Measurements from ENCODE around the gene COX19. TPM values are rescaled to one million over a fixed set of nuclear protein-coding genes. Genes with fewer than 3 reads are reported as not detected.
A peak's percentile ranks its signal among the peaks of the same experiment; 100 is the strongest.

The COX19 gene
- total RNA-seq, 1 donor from 2014 or later, result 12.9 TPM

DNA sequence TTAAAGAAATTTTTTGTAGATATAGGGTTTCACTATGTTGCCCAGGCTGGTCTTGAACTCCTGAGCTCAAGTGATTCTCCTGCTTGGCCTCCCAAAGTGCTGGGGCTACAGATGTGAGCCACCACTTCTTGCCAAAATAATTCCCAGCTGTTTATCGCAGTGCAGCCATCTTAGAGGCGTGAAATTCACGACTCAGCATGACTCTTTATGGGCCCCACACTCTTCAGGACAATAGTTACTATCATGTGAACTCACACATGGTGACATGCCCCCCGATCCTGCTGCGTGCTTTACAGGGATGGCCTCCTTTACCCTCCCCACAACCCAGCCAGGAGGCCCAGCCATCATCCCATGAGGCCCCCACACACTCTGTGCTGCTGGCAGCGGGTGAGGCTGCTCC, 4.6 kb downstream of the COX19 start:
- peaks cover 76% of the 10 kb centered on the region for H3K36me3 ChIP-seq

DNA sequence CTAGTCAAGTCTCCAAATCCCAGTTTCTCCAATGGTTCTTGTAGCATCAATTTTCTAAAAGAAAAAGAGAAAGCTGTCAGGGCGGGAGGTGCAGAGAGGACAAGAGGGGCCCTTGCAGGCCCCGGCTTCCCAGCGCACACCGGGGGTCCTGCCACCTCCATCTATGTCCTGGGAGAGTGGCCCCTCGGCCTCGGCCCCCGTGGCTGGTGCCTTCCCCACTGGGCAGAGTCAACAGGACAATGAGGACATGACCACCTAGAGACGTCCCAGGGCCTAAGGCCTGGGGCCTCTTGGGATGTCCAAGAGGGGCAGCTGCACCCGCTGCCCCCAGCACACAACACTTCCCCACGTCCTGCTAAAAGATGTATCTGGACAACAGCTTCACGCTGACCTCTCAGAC, 5.9 kb downstream of the COX19 start:
- TF ChIP-seq, protein P1, sequence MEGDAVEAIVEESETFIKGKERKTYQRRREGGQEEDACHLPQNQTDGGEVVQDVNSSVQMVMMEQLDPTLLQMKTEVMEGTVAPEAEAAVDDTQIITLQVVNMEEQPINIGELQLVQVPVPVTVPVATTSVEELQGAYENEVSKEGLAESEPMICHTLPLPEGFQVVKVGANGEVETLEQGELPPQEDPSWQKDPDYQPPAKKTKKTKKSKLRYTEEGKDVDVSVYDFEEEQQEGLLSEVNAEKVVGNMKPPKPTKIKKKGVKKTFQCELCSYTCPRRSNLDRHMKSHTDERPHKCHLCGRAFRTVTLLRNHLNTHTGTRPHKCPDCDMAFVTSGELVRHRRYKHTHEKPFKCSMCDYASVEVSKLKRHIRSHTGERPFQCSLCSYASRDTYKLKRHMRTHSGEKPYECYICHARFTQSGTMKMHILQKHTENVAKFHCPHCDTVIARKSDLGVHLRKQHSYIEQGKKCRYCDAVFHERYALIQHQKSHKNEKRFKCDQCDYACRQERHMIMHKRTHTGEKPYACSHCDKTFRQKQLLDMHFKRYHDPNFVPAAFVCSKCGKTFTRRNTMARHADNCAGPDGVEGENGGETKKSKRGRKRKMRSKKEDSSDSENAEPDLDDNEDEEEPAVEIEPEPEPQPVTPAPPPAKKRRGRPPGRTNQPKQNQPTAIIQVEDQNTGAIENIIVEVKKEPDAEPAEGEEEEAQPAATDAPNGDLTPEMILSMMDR (IDR thresholded peaks at IDR 0.05), result no peak
- Histone ChIP-seq H3K27ac (no peak overlapping the region), H3K9me3 (no peaks in the 10 kb centered on the region), H3K36me3 (peaks cover 76% of the 10 kb centered on the region), H3K4me1 (peaks cover 55% of the 10 kb centered on the region), H3K4me3 (no peak overlapping the region), H3K27me3 (ENCODE audit: low read depth) (no peaks in the 10 kb centered on the region)
- ATAC-seq (no peak), DNase-seq (no peak)
- intact Hi-C loops (cut with DNase I), result no loop called here

More for the DNA sequence above, 4.6 kb downstream of the COX19 start:
- Histone ChIP-seq H3K27me3 (ENCODE audit: low read depth) (no peaks in the 10 kb centered on the region), H3K27ac (no peak overlapping the region), H3K4me3 (no peak overlapping the region), H3K4me1 (peaks cover 42% of the 10 kb centered on the region), H3K9me3 (no peaks in the 10 kb centered on the region)
- intact Hi-C loops (cut with DNase I), result no loop called here
- TF ChIP-seq, protein P1 (IDR thresholded peaks at IDR 0.05), result no peak
- no peak for ATAC-seq
- DNase-seq, result no peak

GRCh38 chr7:968205-969105, 6.9 kb downstream of the COX19 start:
- Histone ChIP-seq H3K9me3 (no peaks in the 10 kb centered on the region), H3K36me3 (peaks cover 72% of the 10 kb centered on the region), H3K4me1 (peaks cover 55% of the 10 kb centered on the region), H3K27ac (no peak overlapping the region), H3K4me3 (no peak overlapping the region), H3K27me3 (ENCODE audit: low read depth) (no peaks in the 10 kb centered on the region)
- ATAC-seq (no peak), DNase-seq (no peak)
- TF ChIP-seq, protein P1 (IDR thresholded peaks at IDR 0.05), result no peak
- intact Hi-C loops (cut with DNase I), result no loop called here

GRCh38 chr7:967361-968082, 7.8 kb downstream of the COX19 start:
- Histone ChIP-seq H3K36me3 (peaks cover 63% of the 10 kb centered on the region), H3K4me1 (peaks cover 54% of the 10 kb centered on the region), H3K9me3 (no peaks in the 10 kb centered on the region), H3K4me3 (no peak overlapping the region), H3K27ac (no peak overlapping the region), H3K27me3 (ENCODE audit: low read depth) (no peaks in the 10 kb centered on the region)
- TF ChIP-seq, protein P1 (IDR thresholded peaks at IDR 0.05), result no peak
- DNase-seq (no peak), ATAC-seq (no peak)
- intact Hi-C loops (cut with DNase I), result no loop called here

DNA sequence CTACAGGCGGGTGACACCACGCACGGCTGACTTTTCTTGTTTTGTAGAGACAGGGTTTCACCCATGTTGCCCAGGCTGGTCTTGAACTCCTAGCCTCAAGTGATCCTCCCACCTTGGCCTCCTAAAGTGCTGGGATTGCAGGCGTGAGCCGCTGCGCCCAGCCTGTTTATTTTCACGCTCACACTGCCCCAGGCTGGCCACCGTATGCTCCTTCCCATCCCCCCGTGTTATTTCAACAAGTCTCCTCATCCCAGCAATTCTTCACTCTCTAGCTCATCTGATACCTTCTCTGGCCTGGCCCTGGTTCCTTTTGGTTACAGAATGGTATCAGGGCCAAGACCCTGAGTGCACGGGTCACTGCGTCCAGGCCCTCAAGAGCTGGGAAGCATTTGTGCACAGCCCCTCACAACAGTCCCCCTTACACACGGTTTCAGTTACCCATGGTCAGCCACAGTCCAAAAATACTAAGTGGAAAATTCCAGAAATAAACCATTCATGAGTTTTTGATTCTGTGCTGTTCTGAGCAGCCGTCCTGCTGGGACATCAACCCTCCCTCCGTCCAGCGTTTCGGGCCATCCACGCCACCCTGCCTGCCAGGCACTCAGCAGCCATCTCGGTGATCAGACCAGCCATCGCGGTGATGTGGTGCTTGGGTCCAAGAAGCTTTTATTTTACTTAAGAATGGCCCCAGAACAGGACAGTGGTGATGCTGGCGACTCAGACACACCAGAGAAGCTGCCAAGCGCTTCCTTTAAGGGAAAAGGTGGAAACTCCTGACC, 8.9 kb downstream of the COX19 start:
- H3K27ac ChIP-seq, result no peak overlapping the region
- intact Hi-C loops (cut with DNase I), result no loop called here
- H3K9me3 ChIP-seq, result no peaks in the 10 kb centered on the region
- H3K4me3 ChIP-seq, result no peak overlapping the region
- peaks cover 53% of the 10 kb centered on the region for H3K36me3 ChIP-seq
- TF ChIP-seq, protein P1 (IDR thresholded peaks at IDR 0.05), result no peak
- H3K4me1 ChIP-seq, result peaks cover 44% of the 10 kb centered on the region
- DNase-seq (peak; percentile 14), ATAC-seq (no peak)
- no peaks in the 10 kb centered on the region for H3K27me3 ChIP-seq (ENCODE audit: low read depth)

Data from lower lobe of right lung (tissue), 2 donors.